GM12872 (cell line): ENCODE results near the gene CYP8B1.

Source experiments
- CTCF ChIP-seq: IDR thresholded peaks from 3 replicates; pipeline ENCODE4 v1.5.1; 2011; ENCODE audit warnings: low read depth, mild to moderate bottlenecking, low read length, moderate library complexity; ENCODE audit not compliant: insufficient read depth

Gene CYP8B1

GRCh38 chr3:42905740-42906069 is 30.0 kb upstream of the CYP8B1 start:
- no peak for TF ChIP-seq CTCF

- no peak for TF ChIP-seq CTCF
Observed at GRCh38 chr3:42904076-42904475, 28.4 kb upstream of the CYP8B1 start.

GRCh38 chr3:42902257-42902656 is 26.6 kb upstream of the CYP8B1 start:
- no peak for TF ChIP-seq CTCF

GRCh38 chr3:42901073-42901415 is 25.4 kb upstream of the CYP8B1 start:
- no peak for TF ChIP-seq CTCF

- TF ChIP-seq CTCF = no peak
Observed at GRCh38 chr3:42900226-42901072, 24.8 kb upstream of the CYP8B1 start.

GRCh38 chr3:42898896-42899675 is 23.4 kb upstream of the CYP8B1 start:
- peak; percentile 21; the same call in 1 of the 3 replicates for TF ChIP-seq CTCF

- TF ChIP-seq CTCF = no peak
Observed at GRCh38 chr3:42895580-42895868, 19.8 kb upstream of the CYP8B1 start.
